SK-N-DZ (cell line): Measurements from ENCODE around the gene IL11.
"Not testable (repeated sequence)": the region's sequence is repeated elsewhere in the genome, so short reads cannot be mapped to it uniquely, and the experiment has no call there.

Experiments used
- DNase-seq: peaks from one replicate; pipeline ENCODE4 v3.0.0-alpha.2; 2015; ENCODE audit warnings: low spot score

The IL11 gene

GRCh38 chr19:55328774-55329318, 41.4 kb downstream of the IL11 start:
- DNase-seq = not testable (repeated sequence)

- no peak for DNase-seq
Observed at GRCh38 chr19:55325172-55325571, 45.1 kb downstream of the IL11 start, which contains the start of gene TMEM150B. Gene TMEM150B (minus strand): TSS chr19:55325341. CDS start chr19:55321036, 4,305 bp downstream.

- no peak for DNase-seq
Observed at GRCh38 chr19:55324662-55325061, 45.6 kb downstream of the IL11 start.

- no peak for DNase-seq
Observed at GRCh38 chr19:55322204-55322885, 47.9 kb downstream of the IL11 start.

- DNase-seq = no peak
Observed at GRCh38 chr19:55321466-55322137, 48.7 kb downstream of the IL11 start.

GRCh38 chr19:55320844-55321419, 49.3 kb downstream of the IL11 start:
- DNase-seq = no peak

GRCh38 chr19:55319785-55320184, 50.5 kb downstream of the IL11 start:
- peak; percentile 33 for DNase-seq

- DNase-seq = no peak
Observed at GRCh38 chr19:55316646-55317045, 53.6 kb downstream of the IL11 start.

GRCh38 chr19:55315956-55316525, 54.2 kb downstream of the IL11 start:
- DNase-seq = no peak

GRCh38 chr19:55314396-55314795, 55.9 kb downstream of the IL11 start:
- DNase-seq = no peak
